ENCODE results near the gene SLC26A9. TPM values are rescaled to one million over a fixed set of nuclear protein-coding genes. Genes with fewer than 3 reads are reported as not detected.
"Not testable (repeated sequence)": the region's sequence is repeated elsewhere in the genome, so short reads cannot be mapped to it uniquely, and the experiment has no call there.

SLC26A9 gene
- total RNA-seq, 1 donor from 2014 or later, result not detected

GRCh38 chr1:205894119-205894518 is 49.1 kb downstream of the SLC26A9 start:
- not testable (repeated sequence) for DNase-seq (ENCODE audit: low read depth, low spot score)

GRCh38 chr1:205892175-205892574 is 51.1 kb downstream of the SLC26A9 start:
- not testable (repeated sequence) for DNase-seq (ENCODE audit: low read depth, low spot score)

DNA sequence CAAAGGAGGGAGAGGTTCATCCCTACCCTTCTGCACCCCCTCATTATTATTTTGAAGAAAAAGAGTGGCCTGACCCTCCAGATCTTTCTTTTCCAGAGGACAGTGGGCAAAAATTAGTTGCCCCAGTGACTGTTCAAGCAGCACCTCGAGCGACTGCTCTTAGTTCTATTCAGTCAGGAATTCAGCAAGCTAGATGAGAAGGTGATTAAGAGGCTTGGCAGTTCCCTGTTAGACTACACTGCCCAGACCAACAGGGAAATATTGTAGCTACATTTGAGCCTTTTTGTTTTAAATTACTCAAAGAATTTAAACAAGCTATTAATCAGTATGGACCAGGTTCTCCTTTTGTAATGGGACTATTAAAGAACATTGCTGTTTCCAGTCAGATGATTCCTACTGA is 51.8 kb downstream of the SLC26A9 start:
- not testable (repeated sequence) for DNase-seq (ENCODE audit: low read depth, low spot score)

DNA sequence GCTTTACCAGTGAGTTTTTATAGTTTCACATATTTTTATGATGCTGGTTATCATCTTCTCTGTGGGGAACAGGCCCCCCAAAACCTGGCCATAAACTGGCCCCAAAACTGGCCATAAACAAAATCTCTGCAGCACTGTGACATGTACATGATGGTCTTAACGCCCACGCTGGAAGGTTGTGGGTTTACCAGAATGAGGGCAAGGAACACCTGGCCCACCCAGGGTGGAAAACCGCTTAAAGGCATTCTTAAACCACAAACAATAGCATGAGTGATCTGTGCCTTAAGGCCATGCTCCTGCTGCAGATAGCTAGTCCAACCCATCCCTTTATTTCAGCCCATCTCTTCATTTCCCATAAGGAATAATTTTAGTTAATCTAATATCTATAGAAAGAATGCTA is 52.6 kb downstream of the SLC26A9 start:
- DNase-seq (ENCODE audit: low read depth, low spot score), result not testable (repeated sequence)

GRCh38 chr1:205889706-205890105 is 53.5 kb downstream of the SLC26A9 start:
- DNase-seq (ENCODE audit: low read depth, low spot score), result not testable (repeated sequence)

- not testable (repeated sequence) for DNase-seq (ENCODE audit: low read depth, low spot score)
These were observed 54.2 kb downstream of the SLC26A9 start for GRCh38 chr1:205889006-205889405.

DNA sequence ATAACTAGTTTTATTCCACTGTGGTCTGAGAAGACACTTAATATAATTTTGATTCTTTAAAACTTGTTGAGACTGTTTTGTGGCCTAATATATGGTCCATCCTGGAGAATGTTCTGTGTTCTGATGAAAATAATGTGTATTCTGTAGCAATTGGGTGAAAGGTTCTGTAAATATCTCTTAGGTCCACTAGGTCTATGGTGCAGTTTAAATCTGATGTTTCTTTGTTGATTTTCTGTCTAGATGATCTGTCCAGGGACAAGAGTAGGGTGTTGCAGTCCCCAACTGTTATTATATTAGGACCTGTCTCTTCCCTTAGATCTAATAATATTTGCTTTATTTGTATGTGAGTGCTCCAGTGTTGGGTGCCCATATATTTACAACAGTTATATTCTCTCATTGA is 59.5 kb downstream of the SLC26A9 start:
- no peak for DNase-seq (ENCODE audit: low read depth, low spot score)

- no peak for DNase-seq (ENCODE audit: low read depth, low spot score)
These were observed 62.3 kb downstream of the SLC26A9 start for GRCh38 chr1:205880923-205881322.

- no peak for DNase-seq (ENCODE audit: low read depth, low spot score)
These were observed 63.3 kb downstream of the SLC26A9 start for GRCh38 chr1:205879974-205880373.

DNA sequence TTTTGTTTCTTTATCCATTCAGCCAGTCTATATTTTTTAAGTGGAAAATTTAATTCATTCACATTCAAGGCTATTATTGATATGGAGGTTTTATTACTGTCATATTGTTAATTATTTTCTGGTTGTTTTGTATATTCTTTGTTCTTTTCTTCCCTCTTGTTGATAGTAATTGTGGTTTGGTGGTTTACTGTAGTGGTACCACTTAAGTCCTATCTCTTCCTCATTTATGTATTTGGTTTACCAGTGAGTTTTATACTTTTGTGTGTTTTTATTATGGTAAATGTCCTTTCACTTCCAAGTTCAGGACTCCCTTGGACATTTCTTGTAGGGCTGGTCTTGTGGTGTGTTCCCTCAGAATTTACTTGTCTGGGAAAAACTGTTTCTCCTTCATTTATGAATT is 65.2 kb downstream of the SLC26A9 start:
- no peak for DNase-seq (ENCODE audit: low read depth, low spot score)

GRCh38 chr1:205873148-205873547 is 70.1 kb downstream of the SLC26A9 start:
- DNase-seq (ENCODE audit: low read depth, low spot score), result not testable (repeated sequence)

DNA sequence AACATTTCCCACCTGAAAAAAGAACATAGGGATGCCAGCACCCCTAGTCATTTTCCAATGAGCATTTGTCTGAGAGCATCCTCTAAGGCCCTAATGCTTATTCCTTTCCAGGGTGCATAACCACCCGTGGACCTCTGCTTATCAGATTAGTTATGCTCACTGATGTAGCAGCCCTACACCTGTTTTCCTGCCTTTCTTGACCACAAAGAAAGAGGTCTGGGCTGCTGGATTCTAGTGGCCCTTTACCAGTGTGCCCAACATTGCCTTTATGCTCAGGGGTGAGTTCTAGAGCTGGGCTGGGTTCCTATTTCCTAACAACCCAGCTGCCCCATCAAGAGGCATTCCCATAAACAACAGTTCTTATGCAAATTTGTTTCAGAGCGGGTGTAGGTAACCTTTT is 73.0 kb downstream of the SLC26A9 start:
- DNase-seq (ENCODE audit: low read depth, low spot score), result no peak

Other genes starting within 250 kb of the SLC26A9 start
- 162 and 182 TPM in 2 replicates for gene NUCKS1, start 193.3 kb downstream of the SLC26A9 start, total RNA-seq
- gene RAB29, start 168.0 kb downstream of the SLC26A9 start, total RNA-seq, result 26.6 and 40.6 TPM in 2 replicates
- gene SLC41A1, start 130.3 kb downstream of the SLC26A9 start, total RNA-seq, result 9.4 and 15.3 TPM in 2 replicates
- 0.04 TPM in 1 of 2 replicates, not detected in the other for gene PM20D1, start 93.3 kb downstream of the SLC26A9 start, total RNA-seq
- gene RAB7B, start 59.9 kb upstream of the SLC26A9 start, total RNA-seq, result 0.25 and 0.59 TPM in 2 replicates
- 0.07 TPM in 2 replicates for gene CTSE, start 80.4 kb upstream of the SLC26A9 start, total RNA-seq
- gene RHEX, start 109.7 kb upstream of the SLC26A9 start, total RNA-seq, result not detected in 2 replicates
- gene AVPR1B, start 173.9 kb upstream of the SLC26A9 start, total RNA-seq, result not detected in 2 replicates